ENCODE measurements around the gene RNF186. TPM values are rescaled to one million over a fixed set of nuclear protein-coding genes. Genes with fewer than 3 reads are reported as not detected.

The RNF186 gene
- total RNA-seq, 2 donors from 2014 or later = not detected

- TF ChIP-seq CTCF (IDR thresholded peaks at IDR 0.05) = no peak
- no peaks in the 10 kb centered on the region for H3K27me3 ChIP-seq (replicated peaks; ENCODE audit: insufficient read depth)
- H3K4me3 ChIP-seq = no peak overlapping the region
- H3K36me3 ChIP-seq = peaks cover 23% of the 10 kb centered on the region
- ATAC-seq (ENCODE audit: insufficient number of reproducible peaks, low FRiP score, low read depth) (no peak), DNase-seq (ENCODE audit: low spot score) (no peak)
- no peak overlapping the region for H3K27ac ChIP-seq
- no peaks in the 10 kb centered on the region for H3K9me3 ChIP-seq
- no peaks in the 10 kb centered on the region for H3K4me1 ChIP-seq (ENCODE audit: control insufficient read depth in 1 of 2, low read depth in 2 of 2)
Observed at GRCh38 chr1:19786988-19787423, 28.1 kb downstream of the RNF186 start.

GRCh38 chr1:19785660-19786059, 29.4 kb downstream of the RNF186 start:
- no peak for TF ChIP-seq CTCF (IDR thresholded peaks at IDR 0.05)
- no peaks in the 10 kb centered on the region for H3K9me3 ChIP-seq
- H3K36me3 ChIP-seq = peaks cover 21% of the 10 kb centered on the region
- DNase-seq (ENCODE audit: low spot score) (no peak), ATAC-seq (ENCODE audit: insufficient number of reproducible peaks, low FRiP score, low read depth) (no peak)
- H3K27ac ChIP-seq = no peak overlapping the region
- H3K27me3 ChIP-seq (replicated peaks; ENCODE audit: insufficient read depth) = no peaks in the 10 kb centered on the region
- H3K4me3 ChIP-seq = no peak overlapping the region
- no peaks in the 10 kb centered on the region for H3K4me1 ChIP-seq (ENCODE audit: control insufficient read depth in 1 of 2, low read depth in 2 of 2)

- Histone ChIP-seq H3K9me3 (no peaks in the 10 kb centered on the region), H3K27me3 (replicated peaks; ENCODE audit: insufficient read depth) (no peaks in the 10 kb centered on the region), H3K4me3 (no peak overlapping the region), H3K4me1 (ENCODE audit: control insufficient read depth in 1 of 2, low read depth in 2 of 2) (no peaks in the 10 kb centered on the region), H3K36me3 (peaks cover 32% of the 10 kb centered on the region), H3K27ac (no peak overlapping the region)
- no peak for ATAC-seq (ENCODE audit: insufficient number of reproducible peaks, low FRiP score, low read depth)
- no peak for TF ChIP-seq CTCF (IDR thresholded peaks at IDR 0.05)
- DNase-seq (ENCODE audit: low spot score) = no peak
Observed at GRCh38 chr1:19780267-19780877, 34.7 kb downstream of the RNF186 start.

GRCh38 chr1:19776933-19777332, 38.1 kb downstream of the RNF186 start:
- TF ChIP-seq CTCF (IDR thresholded peaks at IDR 0.05) = no peak
- no peaks in the 10 kb centered on the region for H3K9me3 ChIP-seq
- H3K36me3 ChIP-seq = peaks cover 36% of the 10 kb centered on the region
- DNase-seq (ENCODE audit: low spot score) (no peak), ATAC-seq (ENCODE audit: insufficient number of reproducible peaks, low FRiP score, low read depth) (no peak)
- no peaks in the 10 kb centered on the region for H3K27me3 ChIP-seq (replicated peaks; ENCODE audit: insufficient read depth)
- no peaks in the 10 kb centered on the region for H3K4me1 ChIP-seq (ENCODE audit: control insufficient read depth in 1 of 2, low read depth in 2 of 2)
- no peak overlapping the region for H3K27ac ChIP-seq
- H3K4me3 ChIP-seq = no peak overlapping the region

GRCh38 chr1:19776287-19776686, 38.8 kb downstream of the RNF186 start:
- H3K27ac ChIP-seq = no peak overlapping the region
- no peaks in the 10 kb centered on the region for H3K9me3 ChIP-seq
- no peak overlapping the region for H3K4me3 ChIP-seq
- H3K27me3 ChIP-seq (replicated peaks; ENCODE audit: insufficient read depth) = no peaks in the 10 kb centered on the region
- no peaks in the 10 kb centered on the region for H3K4me1 ChIP-seq (ENCODE audit: control insufficient read depth in 1 of 2, low read depth in 2 of 2)
- ATAC-seq (ENCODE audit: insufficient number of reproducible peaks, low FRiP score, low read depth) (no peak), DNase-seq (ENCODE audit: low spot score) (no peak)
- peaks cover 40% of the 10 kb centered on the region for H3K36me3 ChIP-seq
- TF ChIP-seq CTCF (IDR thresholded peaks at IDR 0.05) = no peak

Measured in thoracic aorta (tissue), 2 donors.